ENCODE results near the gene CLIP3.
"Not testable (repeated sequence)": the region's sequence is repeated elsewhere in the genome, so short reads cannot be mapped to it uniquely, and the experiment has no call there.

The CLIP3 gene

DNA sequence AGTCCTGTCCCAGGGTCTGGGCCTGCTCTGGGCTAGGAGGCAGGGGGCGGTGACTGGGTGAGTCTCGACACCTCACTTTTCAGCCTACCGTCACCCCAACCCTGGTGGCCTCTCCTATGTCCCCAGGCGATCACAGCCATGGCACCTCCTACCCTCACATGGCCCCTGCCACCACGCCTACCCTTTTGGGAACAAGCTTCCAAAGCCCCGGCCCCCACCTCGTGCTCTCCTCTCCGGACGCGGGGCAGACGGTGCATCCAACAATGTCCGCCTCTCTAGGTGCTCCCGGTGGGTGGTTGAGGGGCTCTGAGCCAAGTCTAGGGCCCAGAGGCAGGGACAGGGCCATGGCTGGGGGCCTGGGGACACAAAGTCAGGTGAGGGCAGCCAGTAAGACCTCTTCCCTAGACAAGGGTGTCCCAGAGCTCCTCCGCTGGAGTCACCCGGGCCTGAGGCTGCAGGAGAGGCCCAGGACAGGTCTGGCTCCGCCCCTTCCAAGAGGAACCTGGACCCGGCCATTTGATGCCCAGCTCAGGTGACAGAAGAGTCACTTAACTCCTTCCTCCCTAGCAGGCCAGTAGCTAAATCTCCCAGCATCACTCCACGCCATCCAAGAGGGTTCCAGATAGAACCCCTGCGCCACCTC lies 24.2 kb downstream of the CLIP3 start, which contains the start of gene SYNE4:
SYNE4 (minus strand) TSS at position 478 of the 643 bp plus-strand sequence; CDS start at position 346, 132 bp downstream.
- no peak for DNase-seq (ENCODE audit: low read depth in 3 of 3)

DNA sequence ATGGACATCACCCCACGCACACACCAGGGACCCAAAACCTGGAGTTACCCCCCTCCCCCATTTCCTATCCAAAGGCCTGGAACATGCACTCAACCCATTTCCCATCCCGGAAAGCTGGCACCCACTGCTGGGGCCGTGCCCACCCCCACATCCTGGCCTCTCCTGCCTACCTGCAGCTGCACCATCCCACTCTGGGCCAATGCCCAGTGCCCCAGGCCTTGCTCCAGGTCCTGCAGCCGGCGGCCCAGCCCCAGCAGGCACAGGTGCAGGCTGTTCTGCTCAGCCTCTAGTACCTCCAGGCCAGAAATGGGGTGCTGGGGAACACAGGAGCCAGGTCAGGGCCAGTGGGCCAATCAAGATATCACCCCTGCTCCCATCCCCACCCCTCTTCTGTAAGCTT lies 25.7 kb downstream of the CLIP3 start:
- DNase-seq (ENCODE audit: low read depth in 3 of 3), result no peak

DNA sequence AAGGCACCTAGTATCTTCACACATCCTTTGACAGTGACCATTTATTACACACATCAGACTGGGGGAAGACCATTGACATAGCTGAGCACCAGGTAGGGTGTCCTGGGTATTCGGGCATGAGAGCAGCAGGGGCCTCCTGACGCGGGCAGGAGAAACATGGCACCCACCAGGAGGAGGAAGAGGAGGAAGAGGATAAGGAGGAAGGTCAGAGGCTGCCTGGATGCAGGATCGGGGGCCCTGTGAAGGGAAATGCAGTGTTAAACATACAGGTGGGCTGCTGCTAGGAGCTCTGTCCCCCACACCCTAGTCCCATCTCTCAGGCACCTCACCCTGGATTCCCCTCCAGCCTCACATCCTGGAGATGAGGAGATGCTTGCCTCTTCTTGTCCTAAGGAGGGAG lies 29.4 kb downstream of the CLIP3 start:
- DNase-seq (ENCODE audit: low read depth in 3 of 3), result no peak

DNA sequence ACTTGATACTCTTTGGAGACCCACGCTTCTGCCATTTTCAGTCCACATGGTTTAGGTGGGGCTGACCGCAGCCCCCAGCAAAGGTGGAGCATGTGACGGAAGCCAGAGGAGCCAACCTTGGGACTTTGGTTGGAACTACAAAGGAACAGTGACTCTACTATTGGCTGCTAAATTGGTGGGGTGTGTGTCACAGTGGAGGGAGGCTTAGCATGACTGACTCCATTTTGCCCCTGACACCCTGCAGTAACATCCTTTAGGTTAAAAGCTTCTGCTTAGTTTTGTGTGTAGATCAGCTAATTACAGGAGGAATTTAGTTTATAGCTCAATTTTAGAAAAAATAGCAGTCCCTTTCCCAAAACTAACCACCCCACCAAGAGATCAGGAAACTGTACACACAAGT lies 31.1 kb downstream of the CLIP3 start:
- no peak for DNase-seq (ENCODE audit: low read depth in 3 of 3)

DNA sequence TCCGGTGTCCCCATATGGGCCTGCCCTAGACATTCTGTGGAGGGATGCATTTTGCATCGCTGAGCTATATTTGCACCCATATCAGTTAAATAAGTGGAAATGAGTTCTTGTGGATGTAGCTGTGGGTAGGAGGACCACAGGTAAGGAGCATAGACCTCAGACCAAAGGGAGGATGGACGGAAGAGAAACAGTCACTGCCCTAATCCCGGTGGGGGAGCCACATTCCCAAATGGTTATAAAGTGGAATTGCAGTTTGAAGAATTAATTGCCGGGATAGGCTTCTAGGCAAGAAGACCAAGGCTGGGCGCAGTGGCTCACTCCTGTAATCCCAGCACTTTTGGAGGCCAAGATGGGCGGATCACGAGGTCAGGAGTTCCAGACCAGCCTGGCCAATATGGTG lies 35.9 kb downstream of the CLIP3 start:
- no peak for DNase-seq (ENCODE audit: low read depth in 3 of 3)

DNA sequence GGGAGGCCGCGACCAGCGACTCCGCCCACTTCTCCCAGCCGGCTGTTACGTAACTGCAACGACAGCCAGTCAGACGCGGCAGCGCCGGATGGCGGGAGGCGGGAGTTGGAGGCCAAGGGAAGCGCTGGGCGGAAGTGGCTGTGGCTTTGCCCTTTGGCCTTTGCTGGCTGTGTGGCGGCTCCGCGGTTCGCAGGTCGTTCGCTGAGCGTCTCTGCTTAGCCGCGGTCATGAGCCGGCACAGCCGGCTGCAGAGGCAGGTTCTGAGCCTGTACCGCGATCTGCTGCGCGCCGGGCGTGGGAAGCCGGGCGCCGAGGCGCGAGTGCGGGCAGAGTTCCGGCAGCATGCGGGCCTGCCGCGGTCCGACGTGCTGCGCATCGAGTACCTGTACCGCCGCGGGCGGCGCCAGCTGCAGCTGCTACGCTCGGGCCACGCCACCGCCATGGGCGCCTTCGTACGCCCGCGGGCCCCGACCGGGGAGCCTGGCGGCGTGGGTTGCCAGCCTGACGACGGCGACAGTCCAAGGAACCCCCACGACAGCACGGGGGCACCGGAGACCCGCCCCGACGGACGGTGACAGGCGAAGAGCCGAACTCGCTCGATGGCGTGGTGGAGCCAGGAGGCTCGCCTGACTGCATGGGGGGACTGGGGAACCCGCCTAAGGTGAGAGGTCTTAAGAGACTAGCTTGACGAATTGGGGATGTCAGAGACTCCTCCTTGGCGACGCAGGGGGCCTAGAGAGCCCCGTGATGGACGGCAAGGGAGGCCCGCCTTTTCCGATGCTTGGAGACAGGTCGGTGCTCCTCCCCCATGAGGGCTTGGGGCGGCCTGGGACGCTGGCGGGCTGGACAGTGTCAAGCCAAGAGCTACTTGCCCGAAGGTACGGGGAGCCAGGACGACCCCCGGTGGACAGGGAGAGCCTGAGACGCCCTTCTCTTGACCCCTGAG lies 37.4 kb downstream of the CLIP3 start, which contains the start of gene SDHAF1:
SDHAF1 (plus strand) TSS at position 141 of the 946 bp plus-strand sequence; CDS start at position 228, 87 bp downstream.
- DNase-seq (ENCODE audit: low read depth in 3 of 3), result peak; percentile 87 to 98 (median 94)

DNA sequence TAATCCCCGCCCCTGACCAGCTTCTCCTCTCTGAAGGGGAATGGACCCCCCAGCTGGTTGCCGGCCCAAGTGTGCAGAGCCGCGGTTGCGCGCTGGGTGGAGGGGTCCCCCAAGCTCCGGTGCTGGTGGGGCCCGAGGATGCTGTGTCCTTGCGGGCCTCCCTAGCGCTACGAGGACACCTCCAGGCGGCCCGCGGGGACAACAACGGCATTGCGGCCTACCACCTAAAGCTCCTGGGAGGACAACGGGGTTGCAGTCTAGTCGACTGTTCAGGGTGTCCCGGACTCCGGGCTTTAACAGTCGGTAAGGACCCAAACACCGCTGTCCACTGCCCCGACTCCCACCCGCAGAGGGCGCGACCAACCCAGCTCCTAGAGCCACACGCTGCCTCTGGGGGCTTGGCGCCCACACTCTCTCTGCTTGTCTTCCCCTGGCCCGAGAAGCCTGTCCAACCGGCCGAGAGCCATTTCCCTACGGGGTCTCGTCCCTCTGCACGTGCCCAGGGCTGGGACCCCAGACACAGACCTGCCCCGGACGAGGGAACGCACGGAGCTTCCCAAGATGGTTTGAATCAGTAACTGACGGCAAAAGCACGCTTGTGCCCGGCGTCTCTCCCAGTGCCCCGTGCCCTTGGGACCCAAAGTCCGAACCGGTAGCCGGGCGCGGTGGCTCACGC lies 38.6 kb downstream of the CLIP3 start:
- DNase-seq (ENCODE audit: low read depth in 3 of 3), result no peak

DNA sequence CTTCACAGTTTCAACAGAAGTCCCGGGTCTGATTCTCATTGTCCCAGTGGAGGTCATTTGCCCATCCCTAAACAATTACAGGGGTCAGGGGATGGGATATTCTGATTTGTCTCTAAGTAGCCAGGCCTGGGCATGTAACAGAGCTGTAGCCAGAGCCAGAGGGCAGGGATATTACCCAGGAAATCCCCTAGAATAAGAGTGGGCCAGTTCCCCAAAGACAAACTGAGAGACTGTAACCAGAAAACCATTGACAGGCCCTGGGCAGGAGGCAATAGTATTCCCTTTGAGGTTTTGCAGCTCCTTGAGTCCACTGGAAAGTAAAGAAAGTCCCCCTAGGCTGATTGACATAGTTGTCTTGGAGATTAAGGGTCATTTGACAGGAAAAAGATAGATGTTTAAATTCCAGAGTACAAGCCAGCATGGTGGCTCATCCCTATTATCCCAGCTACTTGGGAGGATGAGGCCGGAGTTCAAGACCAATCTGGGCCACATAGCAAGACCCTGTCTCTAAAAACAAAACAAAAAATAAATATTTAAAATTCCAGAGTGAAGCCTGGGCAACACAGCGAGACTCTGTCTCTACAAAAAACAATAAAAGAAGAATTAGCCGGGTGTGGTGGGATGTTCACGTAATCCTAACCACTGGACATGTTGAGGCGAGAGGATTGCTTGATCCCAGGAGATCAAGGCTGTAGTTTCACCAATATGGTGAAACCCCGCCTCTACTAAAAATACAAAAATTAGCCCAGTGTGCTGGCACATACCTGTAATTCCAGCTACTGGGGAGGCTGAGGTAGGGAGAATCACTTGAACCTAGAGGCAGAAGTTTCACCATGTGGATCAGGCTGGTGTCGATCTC lies 39.5 kb downstream of the CLIP3 start:
- DNase-seq (ENCODE audit: low read depth in 3 of 3), result no peak

DNA sequence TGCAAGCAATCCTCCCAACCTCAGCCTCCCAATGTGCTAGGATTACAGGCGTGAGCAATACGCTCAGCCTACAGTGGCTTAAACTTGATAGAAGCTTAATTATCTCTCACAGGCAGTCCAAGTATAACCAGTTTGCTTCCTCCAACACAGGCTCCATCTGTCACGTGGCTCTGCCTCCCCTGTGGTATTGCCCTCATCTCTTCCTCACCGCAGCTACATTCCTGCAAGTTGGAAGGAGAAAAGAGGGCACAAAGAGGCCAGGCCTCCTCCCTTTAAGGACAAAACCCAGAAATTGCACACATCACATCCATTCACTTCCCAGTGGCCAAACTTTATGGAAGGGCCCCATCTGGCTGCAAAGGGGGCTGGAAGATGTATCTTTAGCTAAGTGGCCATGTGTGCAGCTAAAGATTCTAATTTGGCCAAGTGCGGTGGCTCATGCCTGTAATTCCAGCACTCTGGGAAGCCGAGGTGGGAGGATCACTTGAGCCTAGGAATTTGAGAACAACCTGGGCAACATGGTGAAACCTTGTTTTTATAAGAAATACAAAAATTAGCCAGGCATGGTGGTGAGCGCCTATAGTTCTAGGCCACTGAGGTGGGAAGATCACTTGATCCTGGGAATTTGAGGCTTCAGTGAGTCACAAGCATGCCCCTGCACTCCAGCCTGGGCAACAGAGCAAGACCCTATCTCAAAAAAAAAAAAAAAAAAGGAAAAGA lies 40.8 kb downstream of the CLIP3 start:
- DNase-seq (ENCODE audit: low read depth in 3 of 3), result no peak

DNA sequence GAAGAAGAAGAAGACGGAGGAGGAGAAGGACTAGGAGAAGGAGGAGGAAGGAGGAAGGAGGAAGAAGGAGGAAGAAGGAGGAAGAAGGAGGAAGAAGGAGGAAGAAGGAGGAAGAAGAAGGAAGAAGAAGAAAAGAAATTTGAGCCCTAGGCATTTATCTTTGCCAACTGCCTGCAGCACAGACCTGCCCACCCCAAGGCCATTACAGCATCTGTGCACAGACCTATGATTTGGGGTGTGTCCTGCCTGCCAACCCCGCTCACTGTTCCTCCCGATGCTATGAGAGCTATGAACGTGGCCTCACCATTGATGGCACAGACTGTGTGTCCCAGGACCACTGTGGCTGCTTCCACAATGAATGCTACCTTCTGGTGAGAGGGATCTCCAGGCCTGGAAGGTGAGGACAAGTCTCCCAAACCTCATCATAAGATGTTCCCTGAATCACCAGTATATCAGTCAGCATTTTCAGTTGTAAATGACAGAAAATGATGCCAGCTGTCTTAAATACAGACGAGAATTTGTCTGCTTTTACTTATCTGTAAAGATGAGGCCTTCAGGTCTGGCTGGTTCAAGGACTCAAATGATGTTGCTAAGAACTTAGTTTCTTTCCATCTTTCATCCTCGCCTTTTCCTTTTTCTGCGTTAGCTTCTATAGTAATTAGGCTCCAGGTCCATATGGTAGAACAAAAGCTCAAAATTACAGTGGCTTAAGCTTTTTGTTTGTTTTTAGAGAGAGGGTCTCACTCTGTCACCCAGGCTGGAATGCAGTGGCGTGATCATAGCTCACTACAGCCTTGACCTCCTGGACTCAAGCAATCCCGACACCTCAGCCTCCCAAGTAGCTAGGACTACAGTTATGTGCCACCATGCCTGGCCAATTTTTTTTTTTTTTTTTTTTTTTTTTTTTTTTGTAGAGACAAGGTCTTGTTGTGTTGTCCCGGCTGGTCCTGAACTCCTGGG lies 41.6 kb downstream of the CLIP3 start:
- DNase-seq (ENCODE audit: low read depth in 3 of 3), result no peak

DNA sequence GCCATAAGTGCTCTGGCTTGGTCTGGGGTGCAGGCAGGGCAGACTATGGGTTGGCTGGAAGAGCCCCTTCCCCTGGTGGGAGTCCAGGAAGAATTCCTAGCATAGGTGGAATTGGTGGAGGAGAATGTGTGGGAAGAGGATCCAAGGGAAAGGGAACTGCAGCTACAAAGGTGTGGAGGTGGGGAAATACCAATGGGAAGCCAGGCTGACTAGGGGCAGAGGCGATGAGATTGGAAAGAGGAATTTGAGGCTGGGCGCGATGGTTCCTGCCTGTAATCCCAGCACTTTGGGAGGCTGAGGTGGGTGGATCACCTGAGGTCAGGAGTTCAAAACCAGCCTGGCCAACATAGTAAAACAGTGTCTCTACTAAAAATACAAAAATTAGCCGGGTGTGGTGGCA lies 42.5 kb downstream of the CLIP3 start:
- DNase-seq (ENCODE audit: low read depth in 3 of 3), result no peak

DNA sequence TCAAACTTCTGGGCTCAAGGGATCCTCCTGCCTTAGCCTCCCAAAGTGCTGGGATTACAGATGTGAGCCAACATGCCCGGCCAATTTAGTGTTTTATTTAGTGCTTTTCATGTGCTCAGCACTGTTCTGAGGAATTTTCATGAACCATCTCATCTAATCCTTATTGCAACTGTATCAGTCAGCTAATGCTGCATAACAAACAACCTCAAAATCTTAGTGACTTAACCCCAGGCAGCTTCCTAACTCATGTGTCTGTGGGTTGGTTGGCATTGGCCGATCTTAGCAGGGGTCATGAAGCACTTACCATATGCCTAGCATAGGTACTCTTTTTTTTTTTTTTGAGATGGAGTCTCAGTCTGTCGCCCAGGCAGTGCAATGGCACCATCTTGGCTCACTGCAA lies 43.8 kb downstream of the CLIP3 start:
- DNase-seq (ENCODE audit: low read depth in 3 of 3), result no peak

DNA sequence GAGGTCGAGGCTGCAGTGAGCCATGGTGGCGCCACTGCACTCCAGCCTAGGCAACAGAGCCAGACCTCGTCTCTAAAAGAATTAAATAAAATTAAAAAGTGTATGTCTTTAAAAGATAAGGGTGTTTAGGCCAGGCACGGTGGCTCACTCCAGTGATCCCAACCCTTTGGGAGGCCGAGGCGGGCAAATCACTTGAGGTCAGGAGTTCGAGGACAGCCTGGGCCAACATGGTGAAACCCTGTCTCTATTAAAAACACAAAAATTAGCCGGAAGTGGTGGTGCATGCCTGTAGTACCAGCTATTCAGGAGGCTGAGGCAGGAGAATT lies 45.1 kb downstream of the CLIP3 start:
- DNase-seq (ENCODE audit: low read depth in 3 of 3), result no peak

DNA sequence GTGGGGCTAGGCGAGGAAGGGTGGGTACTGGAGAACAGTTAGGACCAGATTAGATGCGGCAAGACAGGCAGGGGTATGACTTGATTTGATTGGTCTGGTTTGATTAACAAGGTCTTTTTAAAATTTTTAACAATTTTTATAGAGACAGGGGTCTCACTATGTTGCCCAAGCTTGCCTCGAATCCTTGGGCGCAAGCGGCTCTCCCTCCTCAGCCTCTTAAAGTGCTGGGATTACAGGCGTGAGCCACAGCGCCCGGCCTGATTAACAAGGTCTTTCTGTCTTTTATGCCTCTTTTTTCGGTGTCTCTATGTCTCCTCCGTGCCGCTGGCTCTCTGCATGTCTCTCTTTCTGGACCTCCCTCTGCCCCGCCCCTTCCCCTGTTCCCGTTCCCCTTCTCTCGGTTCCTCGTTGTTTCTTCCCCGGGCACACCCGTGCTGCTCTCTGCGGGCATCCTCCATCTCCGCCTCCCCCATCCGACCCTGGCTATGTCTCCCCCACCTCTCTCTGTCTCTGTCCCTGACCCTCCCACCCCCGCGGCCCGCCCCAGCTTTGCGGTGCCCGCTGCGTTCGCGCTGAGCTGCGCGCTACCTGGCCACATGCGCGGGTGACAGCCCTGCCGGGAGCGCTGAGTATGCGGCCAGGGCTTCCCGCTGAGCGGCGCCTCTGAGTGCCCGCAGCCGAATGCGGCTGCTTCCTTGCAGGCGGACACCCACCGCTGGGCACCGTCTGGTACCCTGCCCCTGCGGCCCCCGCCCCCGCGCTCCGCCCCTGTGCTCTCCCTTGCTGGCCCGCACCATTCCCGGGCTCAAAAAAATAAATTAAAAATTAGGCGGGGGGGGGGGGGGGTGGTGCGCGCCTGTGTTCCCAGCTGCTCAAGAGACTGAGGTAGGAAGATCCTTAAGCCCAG lies 45.8 kb downstream of the CLIP3 start:
- peak in 1 of 3 experiments; percentile 38 for DNase-seq (ENCODE audit: low read depth in 3 of 3)

DNA sequence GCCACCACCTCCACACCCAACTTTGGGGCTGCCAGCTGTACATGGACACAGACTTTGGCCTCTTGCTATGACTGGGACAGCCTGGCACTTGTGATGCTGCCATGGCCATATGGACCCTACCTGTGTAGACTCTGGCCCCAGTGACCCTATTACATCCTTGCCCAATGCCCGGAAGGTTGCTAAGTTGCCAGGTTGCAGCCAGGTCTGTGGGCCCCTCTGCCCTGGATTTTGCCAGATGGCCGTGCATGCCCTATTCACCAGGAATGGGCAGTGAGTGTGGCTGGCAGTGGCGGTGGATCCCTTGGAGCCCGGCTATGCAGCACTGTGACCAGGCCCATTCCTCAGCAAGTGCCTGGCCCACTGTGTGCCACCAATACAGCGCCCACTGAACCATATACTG lies 46.6 kb downstream of the CLIP3 start:
- DNase-seq (ENCODE audit: low read depth in 3 of 3), result no peak

DNA sequence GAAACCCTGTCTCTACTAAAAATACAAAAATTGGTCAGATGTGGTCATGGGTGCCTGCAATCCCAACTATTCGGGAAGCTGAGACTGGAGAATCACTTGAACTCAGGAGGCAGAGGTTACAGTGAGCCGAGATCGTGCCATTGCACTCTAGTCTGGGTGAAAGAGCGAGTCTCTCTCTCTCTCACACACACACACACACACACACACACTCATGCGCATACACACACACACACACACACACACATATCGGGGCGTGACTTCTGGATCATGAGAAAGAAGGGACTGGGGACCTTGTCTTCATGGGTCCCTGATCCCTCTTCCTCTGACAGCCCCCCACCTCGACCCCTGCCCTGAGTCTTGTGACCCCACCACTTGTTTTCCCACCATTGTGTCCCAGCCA lies 49.5 kb downstream of the CLIP3 start:
- no peak for DNase-seq (ENCODE audit: low read depth in 3 of 3)

DNA sequence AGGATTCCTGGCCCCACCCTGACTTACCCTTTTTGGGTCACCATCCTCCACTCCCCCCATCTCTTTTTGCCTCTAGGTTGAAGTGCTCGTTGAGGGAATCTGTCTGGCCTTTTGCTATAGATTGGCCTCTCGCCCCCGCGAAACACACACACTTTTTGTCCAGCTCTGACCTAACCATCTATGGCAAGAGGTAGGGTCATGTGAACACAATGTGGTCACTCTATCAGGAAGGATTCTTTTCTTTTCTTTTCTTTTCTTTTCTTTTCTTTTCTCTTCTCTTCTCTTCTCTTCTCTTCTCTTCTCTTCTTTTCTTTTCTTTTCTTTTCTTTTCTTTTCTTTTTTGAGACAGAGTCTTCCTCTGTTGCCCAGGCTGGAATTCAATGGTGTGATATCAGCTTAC lies 51.7 kb downstream of the CLIP3 start:
- DNase-seq (ENCODE audit: low read depth in 3 of 3), result not testable (repeated sequence)

DNA sequence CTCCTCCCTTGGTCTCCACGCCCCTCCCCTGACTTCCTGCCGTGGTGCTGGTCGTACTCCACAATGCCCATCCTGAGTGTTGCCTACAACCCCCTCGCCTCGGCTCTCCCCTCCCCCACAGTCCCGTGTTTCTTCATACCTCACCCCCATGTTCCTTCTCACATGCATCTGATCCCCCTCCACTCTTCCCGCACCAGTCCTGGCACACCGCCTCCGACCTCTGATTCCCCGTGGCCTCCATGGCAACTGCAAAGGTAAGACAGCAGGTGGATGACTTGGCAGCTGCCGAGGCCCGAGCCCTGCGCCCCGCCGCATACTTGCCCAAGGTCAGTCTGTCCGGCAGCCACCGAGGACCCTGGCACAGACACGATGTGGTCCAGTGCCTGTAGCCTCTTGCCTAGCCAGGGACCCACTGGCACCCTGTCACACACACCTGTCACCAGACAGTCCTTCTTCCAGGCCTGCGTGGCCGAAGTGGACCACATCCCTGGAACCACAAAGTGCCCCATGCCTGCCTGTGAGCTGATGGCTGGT lies 53.8 kb downstream of the CLIP3 start:
- no peak for DNase-seq (ENCODE audit: low read depth in 3 of 3)
